ENCODE measurements around the gene DPPA5.
"Not testable (repeated sequence)": the region's sequence is repeated elsewhere in the genome, so short reads cannot be mapped to it uniquely, and the experiment has no call there.

DPPA5 gene

GRCh38 chr6:73364121-73364520, 10.0 kb upstream of the DPPA5 start:
- DNase-seq (ENCODE audit: low read depth, low spot score): no peak

DNA sequence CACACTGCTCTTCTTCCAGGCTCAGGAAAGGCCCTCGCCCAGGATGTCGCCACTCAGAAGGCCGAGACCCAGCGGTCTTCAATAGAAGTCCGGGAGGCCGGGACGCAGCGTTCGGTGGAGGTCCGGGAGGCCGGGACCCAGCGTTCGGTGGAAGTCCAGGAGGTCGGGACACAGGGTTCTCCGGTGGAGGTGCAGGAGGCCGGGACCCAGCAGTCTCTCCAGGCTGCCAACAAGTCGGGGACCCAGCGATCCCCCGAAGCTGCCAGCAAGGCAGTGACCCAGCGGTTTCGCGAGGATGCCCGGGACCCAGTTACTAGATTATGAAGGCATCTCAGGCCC, 9.4 kb upstream of the DPPA5 start:
- DNase-seq (ENCODE audit: low read depth, low spot score): no peak

- no peak for DNase-seq (ENCODE audit: low read depth, low spot score)
Measured at GRCh38 chr6:73362869-73363536, 8.9 kb upstream of the DPPA5 start.

- peak; percentile 10 for DNase-seq (ENCODE audit: low read depth, low spot score)
Measured at GRCh38 chr6:73362358-73362757, 8.3 kb upstream of the DPPA5 start, which contains the start of gene KHDC3L. TSS of gene KHDC3L (plus strand) at chr6:73362658. CDS start at chr6:73362730, 72 bp downstream.

- peak; percentile 77 for DNase-seq (ENCODE audit: low read depth, low spot score)
Measured at GRCh38 chr6:73349311-73349710, 4.8 kb downstream of the DPPA5 start.

DNA sequence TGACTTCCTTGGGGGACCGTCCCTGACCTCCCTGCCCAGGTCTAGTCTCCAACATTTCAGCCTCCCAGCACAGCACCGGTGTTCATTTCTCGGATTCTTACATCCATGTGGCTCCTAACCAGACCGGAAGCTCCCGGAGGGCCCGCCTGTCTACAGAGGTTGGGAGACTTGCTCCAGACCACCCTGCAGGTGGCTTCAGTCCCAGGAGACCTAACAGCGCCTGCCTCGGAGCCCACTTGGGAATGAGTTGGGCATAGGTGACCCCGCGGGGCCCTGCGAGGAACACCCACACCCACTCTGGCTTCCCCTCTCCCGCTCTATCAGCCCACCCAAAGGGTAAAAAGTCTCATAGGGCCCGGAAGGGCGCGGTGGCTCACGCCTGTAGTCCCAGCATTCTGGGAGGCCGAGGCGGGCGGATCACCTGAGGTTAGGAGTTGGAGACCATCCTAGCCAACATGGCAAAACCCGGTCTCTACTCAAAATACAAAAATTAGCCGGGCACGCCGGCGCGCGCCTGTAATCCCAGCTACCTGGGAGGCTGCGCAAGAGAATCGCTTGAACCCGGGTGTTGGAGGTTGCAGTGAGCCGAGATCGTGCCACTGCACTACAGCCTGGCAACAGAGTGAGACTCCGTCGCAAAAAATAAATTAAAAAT, 5.4 kb downstream of the DPPA5 start:
- DNase-seq (ENCODE audit: low read depth, low spot score): peak; percentile 22

- no peak for DNase-seq (ENCODE audit: low read depth, low spot score)
Measured at GRCh38 chr6:73343164-73343563, 10.9 kb downstream of the DPPA5 start.

DNA sequence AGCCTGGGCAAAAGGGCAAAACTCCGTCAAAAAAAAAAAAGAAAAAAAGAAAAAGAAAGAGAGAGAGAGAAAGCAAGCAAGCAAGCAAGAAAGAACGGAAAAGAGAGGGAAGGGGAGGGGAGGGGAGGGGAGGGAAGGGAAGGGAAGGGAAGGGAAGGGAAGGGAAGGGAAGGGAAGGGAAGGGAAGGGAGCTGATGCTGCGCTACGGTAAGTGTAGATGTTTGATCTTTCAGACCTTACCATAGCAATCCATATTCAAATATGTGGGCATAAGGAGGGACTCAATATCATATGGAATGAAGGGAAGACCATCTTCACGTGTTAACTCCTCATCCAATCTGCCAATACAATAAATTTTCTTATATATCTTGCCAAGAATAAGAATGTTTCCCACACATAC, 11.9 kb downstream of the DPPA5 start:
- no peak for DNase-seq (ENCODE audit: low read depth, low spot score)

DNA sequence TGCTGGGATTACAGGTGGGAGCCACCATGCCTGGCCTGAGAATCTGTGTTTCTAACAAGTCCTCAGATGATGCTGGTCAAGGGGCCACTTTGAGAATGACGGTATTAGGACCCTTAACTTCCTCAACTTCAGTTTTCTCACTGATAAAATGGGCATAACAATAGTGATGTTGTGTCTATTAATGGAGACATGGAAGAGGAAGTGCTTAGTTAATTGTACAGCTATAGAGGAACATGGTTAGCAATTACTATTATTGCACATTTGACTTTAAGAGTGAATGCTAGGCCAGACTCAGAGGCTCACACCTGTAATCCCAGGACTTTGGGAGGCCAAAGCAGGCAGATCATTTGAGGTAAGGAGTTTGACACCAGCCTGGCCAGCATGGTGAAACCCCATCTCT, 12.7 kb downstream of the DPPA5 start:
- no peak for DNase-seq (ENCODE audit: low read depth, low spot score)

GRCh38 chr6:73340048-73340447, 14.0 kb downstream of the DPPA5 start:
- DNase-seq (ENCODE audit: low read depth, low spot score): no peak

DNA sequence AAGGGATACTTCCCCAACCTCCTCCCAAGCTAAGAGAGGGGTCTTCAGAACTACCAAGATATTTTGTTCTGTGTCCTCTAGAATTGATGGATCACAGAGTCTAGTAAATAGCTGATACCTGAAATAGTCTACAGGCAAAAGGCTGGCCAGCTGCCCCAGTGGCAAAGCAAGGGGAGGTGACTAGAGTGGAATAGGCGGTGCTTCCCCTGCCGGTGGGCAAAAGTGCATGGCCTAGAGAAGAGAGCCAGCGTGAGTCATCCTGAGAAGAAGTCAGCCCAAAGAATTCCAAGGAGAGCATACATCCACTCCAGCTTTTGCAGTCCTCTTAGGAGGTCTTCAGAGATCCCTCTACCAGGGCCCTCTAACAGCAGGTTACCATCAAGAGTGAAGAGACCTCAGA, 14.7 kb downstream of the DPPA5 start:
- peak; percentile 19 for DNase-seq (ENCODE audit: low read depth, low spot score)

DNA sequence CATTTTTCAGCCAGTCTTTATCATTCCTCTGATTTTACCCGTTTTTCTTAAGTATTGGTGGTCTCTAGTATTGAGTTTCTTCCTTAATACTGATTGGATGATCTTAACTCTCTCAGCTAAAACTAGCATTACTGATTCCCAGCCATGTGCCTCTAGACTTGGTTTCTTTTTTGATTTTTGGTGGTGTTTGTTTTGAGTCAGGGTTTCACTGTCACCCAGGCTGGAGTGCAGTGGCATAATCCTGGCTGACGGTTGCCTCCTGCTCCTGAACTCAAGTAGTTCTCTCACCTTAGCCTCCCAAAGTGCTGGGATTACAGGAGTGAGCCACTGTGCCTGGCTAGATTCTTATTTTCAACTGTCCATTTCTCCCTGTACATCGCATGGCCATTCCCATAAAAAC, 24.9 kb downstream of the DPPA5 start:
- DNase-seq (ENCODE audit: low read depth, low spot score): no peak

- no peak for DNase-seq (ENCODE audit: low read depth, low spot score)
Measured at GRCh38 chr6:73328790-73329189, 25.3 kb downstream of the DPPA5 start.

DNA sequence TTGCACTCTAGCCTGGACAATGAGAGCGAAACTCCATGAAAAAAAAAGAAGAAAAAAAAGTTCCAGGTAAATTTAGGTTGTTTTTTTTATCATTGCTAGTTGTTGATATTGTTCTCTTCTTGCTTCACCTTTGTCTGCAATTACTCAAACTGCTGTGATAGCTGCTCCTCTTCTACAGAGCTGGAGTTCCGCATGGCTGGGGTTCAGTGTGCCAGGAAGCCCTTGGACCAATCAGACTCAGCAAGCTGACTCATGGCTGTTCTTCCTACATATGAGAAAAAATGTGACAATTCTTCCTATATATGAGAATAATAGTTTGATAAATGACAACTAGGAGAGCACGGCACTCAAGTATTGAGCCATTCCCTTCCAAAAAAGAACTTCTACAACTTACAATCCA, 28.4 kb downstream of the DPPA5 start:
- no peak for DNase-seq (ENCODE audit: low read depth, low spot score)

- DNase-seq (ENCODE audit: low read depth, low spot score): peak; percentile 24
Measured at GRCh38 chr6:73323323-73323722, 30.8 kb downstream of the DPPA5 start.

DNA sequence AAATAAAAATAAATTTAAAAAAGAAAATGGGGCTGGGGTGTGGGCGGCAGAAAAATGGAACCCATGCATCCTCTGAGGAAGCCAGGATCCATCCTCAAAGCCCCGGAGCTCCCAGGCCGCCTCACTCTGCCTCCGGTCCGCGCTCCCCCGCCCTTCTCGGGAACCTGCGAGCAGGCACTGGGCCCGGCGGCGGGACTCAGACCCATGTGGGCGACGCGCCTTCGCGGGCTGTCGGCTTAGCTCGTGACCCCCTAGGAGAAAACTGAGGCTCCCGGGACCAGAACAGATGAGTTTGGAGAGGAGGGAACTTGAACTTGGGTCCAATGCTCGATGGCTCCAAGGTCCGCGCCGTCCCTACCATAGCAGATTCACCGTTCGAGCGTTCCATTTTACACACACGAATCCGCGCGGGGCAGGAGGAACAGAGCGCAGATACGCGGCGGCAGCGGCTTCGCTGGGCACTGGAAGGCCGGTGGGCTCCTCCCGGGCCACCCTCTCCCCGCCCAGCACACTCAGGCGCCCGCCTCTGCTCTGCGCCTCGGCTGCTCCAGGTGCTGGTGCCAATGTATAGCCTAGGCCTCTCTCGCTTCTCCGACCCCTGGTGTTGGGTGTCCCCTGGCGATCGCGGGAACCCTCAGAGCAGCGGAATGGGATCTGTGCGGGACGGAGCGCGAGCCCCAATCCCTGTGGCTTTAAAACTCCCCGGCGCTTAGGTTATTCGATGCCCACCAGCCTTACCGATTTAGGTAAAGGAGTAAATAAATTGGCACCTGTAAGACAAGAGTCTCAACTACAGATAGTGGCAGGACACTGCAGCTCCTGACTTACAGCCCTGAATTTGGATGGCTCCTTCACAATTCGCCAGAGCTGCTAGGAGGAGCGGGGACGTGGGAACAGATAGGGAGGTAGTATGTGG, 39.2 kb downstream of the DPPA5 start:
- DNase-seq (ENCODE audit: low read depth, low spot score): peak; percentile 35

DNA sequence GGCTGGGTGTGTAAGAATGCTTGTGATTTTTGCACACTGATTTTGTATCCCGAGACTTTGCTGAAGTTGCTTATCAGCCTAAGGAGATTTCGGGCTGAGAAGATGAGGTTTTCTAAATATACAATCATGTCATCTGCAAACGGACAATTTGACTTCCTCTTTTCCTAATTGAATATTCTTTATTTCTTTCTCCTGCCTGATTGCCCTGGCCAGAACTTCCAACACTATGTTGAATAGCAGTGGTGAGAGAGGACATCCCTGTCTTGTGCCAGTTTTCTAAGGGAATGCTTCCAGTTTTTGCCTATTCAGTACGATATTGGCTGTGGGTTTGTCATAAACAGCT, 43.6 kb downstream of the DPPA5 start:
- DNase-seq (ENCODE audit: low read depth, low spot score): not testable (repeated sequence)

DNA sequence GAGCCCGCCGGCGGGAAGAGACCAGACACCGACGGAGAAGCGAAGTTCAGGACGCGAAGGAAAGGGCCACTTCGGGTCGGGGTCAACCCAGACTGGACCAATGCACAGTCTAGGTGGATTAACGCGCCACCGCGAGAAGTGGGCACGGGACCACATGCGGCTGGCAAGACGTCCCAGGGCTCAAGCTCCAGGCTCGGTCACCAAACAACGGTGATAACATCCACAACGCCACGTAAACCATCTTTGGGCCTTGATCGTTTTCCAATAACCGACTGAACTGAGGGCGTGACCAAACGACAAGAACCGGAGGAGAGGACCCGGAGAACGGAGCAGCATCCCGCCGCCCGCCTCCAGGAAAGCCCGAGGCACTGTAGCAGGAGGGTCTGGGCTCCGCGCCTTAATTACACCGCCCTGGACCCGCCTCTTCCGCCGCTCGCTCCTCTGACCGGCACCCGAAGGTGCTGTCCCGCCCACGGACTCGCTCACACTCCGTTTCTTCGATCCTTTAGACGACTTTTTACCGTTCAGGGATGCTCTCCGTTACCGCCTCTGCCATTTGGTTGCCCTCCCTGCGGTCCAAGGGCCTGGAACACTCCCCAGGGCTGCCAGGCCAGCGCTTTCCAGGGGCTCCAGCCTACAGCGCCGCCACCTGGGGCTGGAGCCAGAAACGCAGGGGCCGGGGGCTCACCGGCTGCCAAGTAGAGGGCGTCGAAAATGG, 44.1 kb downstream of the DPPA5 start:
- DNase-seq (ENCODE audit: low read depth, low spot score): peak; percentile 76

GRCh38 chr6:73309535-73309784, 44.6 kb downstream of the DPPA5 start:
- no peak for DNase-seq (ENCODE audit: low read depth, low spot score)

DNA sequence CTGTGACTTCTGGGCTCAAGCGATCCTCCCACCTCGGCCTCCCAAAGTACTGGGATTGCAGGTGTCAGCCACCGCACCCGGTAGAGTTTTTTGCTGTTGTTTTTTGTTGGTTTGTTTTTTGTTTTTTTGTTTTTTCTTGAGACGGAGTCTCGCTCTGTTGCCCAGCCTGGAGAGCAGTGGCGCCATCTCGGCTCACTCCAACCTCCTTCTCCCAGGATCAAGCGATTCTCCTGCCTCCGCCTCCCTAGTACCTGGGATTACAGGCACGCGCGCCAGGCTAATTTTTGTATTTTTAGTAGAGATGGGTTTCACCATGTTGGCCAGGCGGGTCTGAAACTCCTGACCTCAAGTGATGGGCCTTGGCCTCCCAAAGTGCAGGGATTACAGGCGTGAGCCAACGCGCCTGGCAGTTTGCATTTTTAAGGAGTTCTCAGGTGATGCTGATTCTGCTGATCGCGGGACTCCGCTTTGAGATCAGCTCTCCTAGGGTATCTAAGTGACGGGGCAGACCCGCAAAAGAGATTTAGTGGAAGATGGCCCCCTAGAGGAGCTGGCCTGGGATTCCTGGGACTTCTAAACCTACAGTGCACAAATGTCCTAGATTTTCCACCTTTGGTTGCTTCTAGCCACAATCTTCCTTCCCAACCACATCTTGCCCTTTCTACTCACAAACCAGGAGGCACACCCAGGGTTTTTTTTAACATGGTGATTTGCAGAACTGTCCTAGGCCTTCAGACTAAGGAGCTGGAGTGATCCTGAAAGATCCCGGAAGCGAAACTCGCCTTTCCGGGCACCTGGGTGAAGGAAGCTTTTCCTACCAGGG, 45.2 kb downstream of the DPPA5 start:
- DNase-seq (ENCODE audit: low read depth, low spot score): peak; percentile 71

- not testable (repeated sequence) for DNase-seq (ENCODE audit: low read depth, low spot score)
Measured at GRCh38 chr6:73303773-73304172, 50.3 kb downstream of the DPPA5 start.

Measured in ELF-1 (cell line).